HUDEP-2 (cell line): Measurements from ENCODE around the gene TGM2.

Experiments used
- DNase-seq, 76 experiments: peaks; one replicate each; lab custom pipeline; 2025; ENCODE audit not compliant: unreplicated experiment in 76 of 76; lab: John Stamatoyannopoulos, UW

The TGM2 gene

DNA sequence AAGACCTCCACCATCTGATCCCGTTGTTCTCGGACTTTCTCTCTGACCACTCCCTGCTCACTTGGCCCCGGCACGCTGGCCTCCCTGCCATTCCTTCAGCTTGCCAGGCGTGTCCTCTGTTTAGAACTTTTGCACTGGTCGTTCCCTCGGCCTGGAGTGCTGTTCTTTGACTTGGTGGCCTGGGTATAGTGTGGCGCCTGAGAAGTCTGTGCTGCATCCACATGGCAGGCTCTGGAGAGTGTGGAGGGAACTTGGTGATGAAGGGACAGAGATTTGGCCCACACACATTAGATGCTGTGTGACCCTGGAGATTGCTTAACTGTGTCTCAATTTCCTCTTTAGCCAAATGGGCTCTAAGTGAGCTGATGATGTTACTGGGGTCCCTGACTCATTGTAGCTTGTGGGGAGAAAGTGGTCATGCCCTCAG lies 13.0 kb upstream of the TGM2 start:
- no peak for DNase-seq

DNA sequence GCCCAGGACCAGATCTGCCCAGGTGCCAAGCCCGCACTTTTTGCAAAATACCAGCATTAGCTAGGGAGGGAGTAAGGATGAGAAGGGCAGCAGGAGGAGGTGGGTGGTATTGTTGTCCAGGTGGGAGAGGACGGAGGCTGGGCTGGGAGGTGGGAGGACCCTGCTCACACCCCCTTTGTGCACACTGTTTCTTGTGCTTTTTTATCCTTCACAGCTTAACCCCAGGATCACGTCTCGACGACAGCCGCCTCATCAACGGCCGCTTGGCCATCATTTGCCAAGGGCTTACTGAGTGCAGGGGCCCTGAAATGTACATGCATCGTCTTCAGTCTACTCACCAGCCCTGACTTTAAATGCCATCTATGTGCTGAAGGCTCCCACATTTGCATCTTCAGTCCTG lies 12.1 kb upstream of the TGM2 start:
- DNase-seq, result no peak

DNA sequence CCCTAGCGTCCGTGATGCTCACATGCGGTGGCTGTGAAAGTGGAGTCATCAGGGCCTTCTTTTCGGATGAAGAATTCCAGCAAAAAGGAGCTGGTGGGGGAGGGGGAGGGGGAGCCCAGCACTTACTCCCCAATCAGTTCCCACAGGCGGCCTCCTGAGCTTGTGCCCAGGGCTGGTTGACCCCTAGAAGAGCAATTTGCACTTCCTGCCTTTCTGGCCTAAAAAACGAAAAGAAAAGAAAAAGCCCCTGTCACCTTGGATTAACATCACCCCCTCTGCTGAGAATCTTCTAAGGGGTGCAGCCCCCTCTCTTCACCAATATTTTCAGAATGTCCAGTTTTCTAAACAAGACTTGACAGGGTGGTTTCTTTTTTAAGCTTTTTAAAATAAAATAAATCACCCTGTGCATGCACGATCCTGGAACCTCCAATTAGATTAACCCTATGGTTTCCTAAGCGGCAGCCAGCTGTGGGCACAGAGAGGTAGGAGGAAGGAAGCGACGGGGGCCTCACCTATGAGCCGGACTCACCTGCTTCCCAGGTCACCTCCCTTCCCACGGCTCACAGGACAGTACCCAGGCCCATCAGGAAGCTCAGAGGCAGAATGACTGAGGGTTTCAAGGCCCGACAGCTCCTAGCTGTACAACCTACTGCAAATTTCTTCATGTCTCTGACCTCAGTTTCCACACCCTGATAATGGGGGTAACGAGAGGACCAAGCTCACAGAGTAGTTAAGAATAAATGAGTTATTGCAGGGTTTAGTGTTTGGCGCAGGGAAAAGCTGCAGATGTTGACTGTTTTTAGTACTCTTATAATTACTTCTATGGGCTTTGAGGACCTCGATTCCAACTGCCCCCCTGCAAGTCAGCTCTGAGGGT lies 10.5 kb upstream of the TGM2 start:
- DNase-seq, result no peak

DNA sequence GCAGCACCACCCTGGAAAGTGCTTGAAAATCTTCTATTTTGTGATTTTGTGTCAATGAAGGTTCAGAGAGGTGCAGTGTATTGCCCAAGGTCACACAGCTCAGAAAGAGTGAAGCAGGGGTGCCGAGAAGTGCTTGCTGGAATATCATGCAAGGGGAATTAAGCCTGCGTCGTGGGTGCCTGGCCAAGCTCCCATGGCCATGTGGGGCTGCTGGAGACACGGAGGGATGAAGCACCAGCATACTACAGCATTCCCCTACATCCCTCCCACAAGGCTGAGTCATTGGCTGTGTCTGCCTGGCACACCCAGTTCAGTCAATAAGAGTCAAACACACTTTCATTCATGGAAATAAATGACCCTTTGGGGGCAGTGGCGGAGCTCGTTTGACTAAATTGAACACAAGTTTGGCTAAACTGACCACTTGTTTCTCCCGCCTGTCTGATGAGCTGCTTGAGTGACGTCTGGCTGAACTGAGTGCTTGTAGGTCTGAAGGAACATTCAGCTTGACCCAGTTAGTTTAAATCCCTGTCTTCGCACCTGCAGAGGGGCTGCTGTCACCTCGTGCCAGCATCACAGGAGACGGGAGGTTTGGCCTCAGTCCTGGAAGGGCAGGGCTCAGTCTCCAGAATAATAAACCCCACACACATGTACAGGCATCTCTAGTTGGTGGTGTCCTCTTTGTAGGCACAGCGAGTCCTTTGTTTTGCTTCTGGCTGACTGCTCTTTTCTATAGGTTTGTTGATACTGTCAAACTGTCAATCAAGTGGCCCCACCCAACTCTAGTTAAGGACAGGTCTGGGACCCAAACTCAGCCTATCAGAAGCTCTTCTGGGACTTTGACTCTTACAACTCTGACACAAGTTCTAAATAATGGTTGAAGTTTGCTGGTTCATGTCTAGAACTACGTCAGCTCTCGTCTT lies 8.4 kb upstream of the TGM2 start:
- DNase-seq, result no peak

DNA sequence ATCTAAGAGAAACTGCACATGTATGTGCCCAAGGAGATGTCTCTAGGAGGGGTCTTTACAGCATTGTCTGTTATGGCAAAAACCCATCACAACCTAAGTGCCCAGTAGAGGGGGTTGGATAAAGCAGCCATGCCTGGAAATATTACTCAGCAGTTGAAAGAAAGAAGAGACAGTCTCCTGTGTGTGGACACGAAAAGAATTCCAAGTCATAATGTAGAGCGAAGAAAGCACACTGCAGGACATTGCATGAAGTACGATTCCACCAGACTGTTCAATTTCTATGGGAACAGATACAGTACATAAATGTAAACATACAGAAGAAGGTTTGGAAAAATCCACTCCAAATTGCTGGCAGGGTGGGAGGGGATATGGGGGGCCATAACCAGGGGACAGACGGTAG lies 7.3 kb upstream of the TGM2 start:
- no peak for DNase-seq

DNA sequence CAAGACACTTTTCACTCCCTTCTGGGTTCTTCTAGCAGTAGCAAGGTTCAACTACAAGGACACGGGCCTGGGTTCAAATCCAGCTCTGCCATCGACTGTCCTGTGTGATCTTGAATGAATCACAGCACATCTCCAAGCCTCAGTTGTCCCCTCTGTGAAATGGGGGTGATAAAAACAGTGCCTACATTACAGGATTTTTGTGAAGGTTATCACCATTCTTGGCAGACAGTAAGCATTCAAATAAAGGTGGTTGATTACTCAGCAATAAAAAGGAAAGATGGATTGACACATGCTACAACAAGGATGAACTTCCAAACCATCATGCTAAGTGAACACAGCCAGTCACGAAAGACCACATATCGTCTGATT lies 6.6 kb upstream of the TGM2 start:
- no peak for DNase-seq

DNA sequence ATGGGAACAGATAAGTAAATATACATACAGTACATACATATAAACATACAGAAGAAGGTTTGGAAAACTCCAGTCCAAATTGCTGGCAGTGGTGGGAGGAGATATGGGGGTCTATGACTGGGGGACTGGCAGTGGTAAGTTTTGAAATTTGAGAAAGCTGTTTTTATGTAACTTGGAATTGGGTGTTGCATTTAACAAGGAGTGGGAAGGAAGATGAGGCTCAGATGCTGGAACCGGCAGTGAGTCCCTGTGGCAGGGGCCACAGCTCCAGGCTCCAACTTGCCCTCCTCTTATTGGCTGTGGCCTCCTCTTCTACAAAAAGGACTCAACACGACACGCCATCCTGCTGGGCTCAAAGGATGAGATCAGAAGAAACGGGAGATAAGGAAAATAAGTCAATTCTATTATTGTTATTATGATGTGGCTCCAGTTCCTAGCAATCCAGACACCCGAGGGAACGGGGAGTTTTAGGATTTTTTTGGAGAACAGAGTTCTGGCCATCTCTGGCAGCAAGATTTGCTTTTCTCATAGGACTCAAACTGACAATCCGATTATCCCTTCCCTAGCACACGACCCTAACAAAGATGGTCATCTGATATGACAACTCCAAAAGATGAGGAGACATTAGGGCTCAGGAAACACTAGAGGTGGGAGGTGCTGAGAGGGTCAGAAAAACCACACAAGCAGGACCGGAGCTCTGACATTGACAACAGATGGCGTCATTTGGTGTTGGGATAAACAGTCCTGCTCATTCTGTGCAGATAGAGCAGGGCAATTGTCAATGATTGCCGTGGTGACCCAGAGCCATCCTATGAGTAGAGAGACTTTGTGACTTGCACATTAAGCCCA lies 6.0 kb upstream of the TGM2 start:
- DNase-seq, result no peak

DNA sequence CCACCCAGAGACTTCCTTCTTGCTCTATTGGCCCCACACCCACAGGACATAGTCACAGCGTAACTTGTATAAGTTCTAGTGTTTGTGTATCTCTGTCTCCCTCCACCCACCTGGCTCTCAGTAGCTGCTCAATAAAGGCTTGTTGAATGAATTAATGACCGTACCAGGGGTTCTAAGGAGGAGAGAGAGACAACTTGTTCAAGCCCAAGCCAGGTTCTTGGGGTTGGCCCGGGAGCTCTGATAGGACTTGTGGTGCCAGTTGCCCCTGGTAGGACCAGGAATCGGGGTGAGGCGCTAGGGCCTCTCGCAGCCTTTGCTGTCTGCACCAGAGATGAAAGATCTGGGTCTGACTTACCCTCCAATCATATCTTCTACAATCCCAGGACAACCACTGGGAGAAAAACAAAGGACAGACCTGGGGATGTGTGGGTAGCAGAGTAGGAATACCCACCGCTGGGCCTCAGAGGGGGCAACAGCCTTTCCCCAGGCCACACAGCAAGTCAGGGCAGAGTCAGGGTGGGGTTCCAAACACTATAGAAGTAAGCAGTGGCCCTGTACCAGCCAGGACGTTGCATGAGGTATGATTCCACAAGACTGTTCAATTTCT lies 5.3 kb upstream of the TGM2 start:
- DNase-seq, result no peak

DNA sequence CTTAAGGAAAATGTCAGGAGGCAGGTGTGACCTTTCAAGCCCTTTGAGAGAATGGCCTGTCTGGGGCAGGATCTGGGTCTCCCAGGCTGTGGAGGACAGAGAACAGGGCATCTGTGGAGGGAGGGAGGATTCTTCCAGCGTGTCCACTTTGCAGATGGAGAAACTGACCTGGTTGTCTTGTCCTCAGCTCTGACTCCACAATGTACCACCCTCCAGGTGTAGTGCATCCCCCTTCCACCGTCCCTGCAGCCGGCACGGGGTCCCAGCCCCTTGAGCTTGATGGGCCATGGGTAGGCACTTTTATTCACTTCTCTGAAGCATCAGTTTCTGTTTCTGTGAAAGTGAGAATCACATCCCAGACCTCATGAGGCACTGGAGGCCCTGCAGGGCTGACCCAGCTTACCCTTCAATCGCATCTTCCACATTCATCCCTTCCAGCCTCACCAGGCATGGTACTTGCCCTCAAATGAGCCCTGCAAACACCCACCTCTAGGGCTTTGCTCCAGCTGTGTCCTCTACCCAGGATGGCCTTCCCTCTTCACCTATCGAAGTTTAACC lies 4.6 kb upstream of the TGM2 start:
- no peak for DNase-seq

DNA sequence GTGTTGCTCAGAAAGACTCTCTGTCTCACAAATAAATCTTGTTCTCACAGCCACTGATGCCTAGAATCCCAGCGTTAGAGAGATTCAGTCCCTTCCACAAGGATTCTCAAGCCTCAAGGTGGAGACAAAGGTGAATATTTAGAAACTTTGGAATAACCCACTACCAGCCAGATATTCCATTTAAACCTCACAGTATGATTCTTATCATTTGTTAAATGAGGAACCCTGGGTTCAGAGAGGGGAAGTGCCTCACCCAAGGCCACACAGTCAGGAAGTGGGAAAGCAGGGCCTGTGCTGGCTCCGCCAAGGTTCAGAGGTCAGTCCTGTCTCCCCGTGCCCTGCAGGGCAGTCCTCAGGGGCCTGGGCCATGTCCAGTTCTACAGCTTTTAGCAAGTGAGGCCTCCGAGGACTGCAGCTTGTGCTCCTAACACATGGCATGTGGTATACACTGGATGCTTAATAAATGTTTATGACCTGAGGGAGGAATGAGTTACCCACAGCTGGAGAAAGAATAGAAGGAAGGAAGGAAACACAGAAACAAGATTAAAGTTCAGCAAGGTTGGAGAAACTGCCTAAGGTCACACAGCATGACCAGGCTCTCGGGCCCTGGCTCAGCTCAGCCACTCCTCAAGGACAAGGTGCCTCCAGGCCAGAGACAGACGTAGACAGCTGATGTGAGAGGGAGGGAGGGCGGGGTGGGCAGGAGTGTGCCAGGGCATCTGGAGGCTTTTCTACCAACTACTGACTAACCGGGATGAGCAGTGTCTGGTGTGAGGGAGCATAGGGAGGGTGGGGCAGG lies 3.9 kb upstream of the TGM2 start:
- DNase-seq, result no peak

DNA sequence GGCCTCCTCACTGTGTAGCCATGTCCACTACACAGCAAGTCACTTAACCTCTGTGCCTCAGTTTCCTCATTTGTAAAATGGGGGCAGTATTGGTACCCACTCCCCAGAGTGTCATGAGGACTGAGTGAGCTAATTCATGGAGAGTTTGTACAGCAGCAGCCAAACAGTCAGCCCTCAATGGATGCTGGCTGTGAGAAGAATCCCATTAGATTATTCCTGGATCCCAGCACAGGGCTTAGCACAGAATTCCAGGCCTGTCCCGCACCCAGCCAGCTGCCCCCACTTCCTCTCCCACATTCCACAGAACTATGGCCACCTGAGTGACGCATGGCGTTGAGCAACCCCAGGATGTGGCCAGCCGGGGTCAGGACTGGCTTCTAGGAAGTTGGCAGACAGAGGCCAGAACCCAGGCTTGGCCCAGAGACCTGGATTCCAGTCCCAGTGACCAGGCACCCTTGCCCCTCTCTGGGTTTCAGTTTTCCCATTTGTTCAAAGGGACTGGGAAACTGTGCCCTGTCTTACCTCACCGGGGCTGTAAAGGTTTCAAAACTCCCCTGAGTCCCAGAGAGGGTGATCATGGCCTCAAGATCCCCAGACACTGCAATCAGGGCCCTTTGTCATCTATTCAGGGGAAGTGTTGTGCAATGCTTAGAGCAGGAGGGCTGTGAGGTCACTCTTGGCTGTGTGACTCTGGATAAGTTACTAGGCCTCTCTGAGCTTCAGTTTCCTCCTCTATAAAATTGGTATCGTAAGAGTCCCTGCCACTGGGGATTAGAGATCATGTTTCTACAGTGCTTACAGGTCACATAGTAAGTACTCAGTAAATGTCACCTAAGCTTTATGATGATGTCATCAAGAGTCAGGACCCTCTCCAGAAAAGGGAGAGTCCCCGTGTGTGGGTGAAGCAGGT lies 3.0 kb upstream of the TGM2 start:
- DNase-seq, result no peak

DNA sequence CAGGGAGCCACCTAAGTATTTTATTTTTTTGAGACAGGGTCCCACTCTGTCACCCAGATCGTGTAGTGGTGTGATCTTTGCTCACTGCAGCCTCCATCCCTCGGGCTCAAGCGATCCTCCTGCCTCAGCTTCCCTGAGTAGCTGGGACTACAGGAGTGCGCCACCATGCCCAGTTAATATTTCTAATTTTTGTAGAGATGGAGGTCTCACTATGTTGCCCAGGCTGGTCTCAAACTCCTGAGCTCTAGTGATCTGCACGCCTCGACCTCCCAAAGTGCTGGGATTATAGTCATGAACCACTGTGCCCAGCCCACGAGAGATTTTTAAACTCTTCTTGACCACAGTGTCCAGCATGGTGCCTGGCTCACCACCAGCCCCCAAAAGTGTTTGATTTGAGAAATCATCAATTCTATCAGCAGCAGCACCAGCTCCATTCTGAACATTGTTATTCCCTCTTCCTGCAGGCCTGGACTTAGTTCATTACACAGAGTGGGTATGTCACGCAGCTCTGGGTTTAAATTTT lies 2.3 kb upstream of the TGM2 start:
- DNase-seq, result no peak

DNA sequence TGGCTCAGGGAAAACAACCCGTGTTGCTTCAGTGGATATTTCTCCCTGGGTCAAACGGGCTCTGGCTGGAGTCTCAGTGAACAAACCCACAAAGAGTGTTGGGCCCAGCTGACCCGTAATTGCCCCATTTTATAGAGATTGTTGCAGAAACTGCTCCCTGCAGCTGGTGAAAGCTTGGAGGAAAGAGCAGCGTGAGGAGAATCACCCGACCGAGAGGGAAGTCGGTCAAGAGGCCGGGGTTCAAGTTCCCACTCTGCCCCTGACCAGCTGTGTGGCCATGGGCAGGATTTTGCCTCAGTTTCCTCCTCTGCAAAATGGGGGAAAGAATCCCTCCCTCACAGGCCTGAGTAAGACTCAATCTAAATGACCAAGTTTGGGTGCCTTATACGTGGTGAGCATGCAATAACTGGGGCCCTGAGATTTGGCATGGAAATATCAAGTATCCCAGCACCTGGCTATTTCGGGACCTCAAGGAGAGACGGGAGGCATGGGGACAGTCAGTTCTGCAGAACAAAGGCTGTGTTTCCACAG lies 1.7 kb upstream of the TGM2 start:
- no peak for DNase-seq

DNA sequence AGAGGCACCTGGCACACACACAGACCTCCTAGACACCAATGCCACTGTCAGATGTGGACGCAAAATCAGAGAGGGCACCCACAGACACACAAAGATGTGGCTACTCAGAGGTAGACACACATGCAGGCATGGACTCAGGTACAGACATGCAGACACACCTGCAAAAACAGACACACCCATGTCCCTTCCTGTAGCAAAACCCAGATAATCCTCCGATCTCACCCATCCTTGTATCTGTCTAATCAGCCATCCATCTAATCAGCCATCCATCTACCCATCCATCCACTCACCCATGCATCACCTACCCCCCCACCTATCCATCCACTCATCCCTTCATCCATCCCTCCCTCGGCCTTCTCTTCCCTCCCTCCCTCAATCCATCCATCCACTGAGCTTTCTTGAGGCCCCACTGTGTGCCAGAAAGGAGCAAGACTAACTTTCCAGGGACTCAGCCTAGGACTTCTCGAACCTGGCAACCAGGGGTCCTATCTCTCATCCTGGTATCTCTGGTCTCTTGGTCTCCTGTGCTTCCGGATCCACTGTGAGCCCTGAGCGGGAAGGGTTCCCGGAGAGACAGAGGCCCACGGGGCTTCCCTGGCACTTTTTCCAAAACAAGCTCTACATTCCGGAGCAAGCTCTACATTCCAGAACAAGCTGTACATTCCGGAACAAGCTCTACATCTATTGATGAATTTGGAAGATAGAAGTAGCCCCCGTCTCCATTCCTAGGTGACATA lies 1.1 kb upstream of the TGM2 start:
- DNase-seq, result no peak

DNA sequence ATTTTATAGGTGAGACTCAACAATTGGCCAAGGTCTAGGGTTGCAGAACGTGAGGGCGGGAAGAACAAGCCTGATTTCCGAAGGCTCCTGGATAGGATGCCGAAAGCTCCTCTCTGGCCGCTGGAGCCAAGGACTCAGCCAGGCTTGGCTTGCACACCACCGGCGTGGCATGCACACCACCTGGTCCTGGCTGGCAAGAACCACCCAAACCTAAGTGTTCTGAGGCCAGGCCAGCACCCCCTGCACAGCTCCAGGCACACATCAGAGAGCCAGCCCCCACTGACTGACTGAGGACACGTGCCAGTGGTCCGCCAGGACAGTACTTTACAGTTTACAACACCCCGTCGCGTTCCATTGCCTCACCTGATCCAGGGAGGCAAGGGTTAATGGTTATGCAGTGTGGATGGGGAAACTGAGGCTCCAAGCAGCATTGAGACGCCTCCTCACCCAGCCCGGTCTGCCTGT lies 414 bp downstream of the TGM2 start:
- DNase-seq, result peak in 3 of 76 experiments; percentile 24 to 27 (median 24)

DNA sequence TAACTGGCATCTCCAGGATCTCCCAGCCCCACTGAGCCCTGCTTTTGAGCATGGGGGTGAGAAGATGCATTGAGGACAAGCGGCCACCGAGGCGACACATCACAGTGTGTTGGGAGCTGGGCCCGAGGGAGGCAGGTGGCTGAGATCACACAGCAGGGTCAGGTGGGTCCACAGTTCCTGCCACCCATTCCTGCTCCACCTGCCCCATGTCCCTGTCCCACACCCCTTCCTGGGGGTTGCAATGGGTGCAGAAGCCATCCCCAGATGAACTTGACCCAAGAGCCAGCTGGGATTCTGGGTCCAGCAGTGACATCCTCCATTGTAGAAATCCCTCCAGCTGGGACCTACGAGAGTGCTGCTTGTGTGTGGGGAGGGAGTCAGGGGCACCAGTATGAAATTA lies 1.0 kb downstream of the TGM2 start:
- no peak for DNase-seq
